HFFc6 (cell line): ENCODE data around the gene ZNF302. TPM values are rescaled to one million over a fixed set of nuclear protein-coding genes. Genes with fewer than 3 reads are reported as not detected.

ENCODE experiments used
- DNase-seq: peaks from one replicate; pipeline ENCODE4 v3.0.0-alpha.2; 2018
- H3K27ac Mint-ChIP-seq: 2 replicates; pipeline ENCODE4 v1.8.0; 2020; ENCODE audit warnings: mild to moderate bottlenecking, mixed read lengths
- H3K27me3 Mint-ChIP-seq: 2 replicates; pipeline ENCODE4 v1.8.0; 2021; ENCODE audit warnings: mild to moderate bottlenecking, moderate library complexity, mixed read lengths; ENCODE audit not compliant: insufficient read depth
- H3K36me3 Mint-ChIP-seq: 2 replicates; pipeline ENCODE4 v1.8.0; 2021; ENCODE audit warnings: low read depth, mixed read lengths
- H3K4me1 Mint-ChIP-seq: 2 replicates; pipeline ENCODE4 v1.8.0; 2020; ENCODE audit warnings: low read depth, mixed read lengths
- H3K4me3 Mint-ChIP-seq: 2 replicates; pipeline ENCODE4 v1.8.0; 2020; ENCODE audit warnings: mild to moderate bottlenecking, moderate library complexity, mixed read lengths
- H3K9me3 Mint-ChIP-seq: 2 replicates; pipeline ENCODE4 v1.8.0; 2020; ENCODE audit warnings: mild to moderate bottlenecking, mixed read lengths
- total RNA-seq, 6 experiments: library from RNA; stranded (reverse); fragmentation: NEBNext Ultra II Directional; extraction: Animal tissue kit (Norgen Biotek cat#: 25700); gene quantifications; 2 replicates in 1 of 6; 3 replicates in 5 of 6; pipeline ENCODE4 v1.2.3, GENCODE V29; 2021
- TF ChIP-seq, protein P1 (sequence below): fragments of 200-600 bp; sonication (generic); IDR thresholded peaks from 2 replicates; pipeline ENCODE4 v1.5.0; 2021; ENCODE audit warnings: antibody characterized with exemption, mild to moderate bottlenecking

Gene ZNF302
- total RNA-seq, 6 experiments from 2014 or later, result 8.6 to 12.0 (median 9.7) TPM

DNA sequence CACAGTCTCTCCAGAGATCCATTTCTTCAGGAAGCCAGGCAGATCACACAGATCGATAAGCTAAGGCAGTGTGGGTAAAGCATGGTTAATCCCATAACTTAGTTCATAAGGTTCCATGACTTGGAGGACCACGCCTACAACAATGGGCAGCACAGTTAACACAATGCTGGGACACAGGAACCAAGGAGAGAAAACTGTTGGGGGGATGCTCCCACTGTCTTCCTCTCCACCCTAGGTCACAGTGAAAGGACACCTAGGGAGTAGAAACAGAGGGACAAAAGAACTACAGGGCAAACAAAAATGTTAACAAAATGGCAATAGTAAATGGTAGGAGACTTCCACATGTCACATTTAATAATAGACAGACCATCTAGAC, 35.8 kb downstream of the ZNF302 start:
- Mint-ChIP-seq H3K4me1 (no peaks in the 10 kb centered on the region; the same call in 1 of the 2 replicates), H3K27me3 (peaks cover 11% of the 10 kb centered on the region), H3K4me3 (no peak overlapping the region), H3K9me3 (peaks cover 5% of the 10 kb centered on the region), H3K36me3 (no peaks in the 10 kb centered on the region), H3K27ac (no peak overlapping the region)
- TF ChIP-seq, protein P1, sequence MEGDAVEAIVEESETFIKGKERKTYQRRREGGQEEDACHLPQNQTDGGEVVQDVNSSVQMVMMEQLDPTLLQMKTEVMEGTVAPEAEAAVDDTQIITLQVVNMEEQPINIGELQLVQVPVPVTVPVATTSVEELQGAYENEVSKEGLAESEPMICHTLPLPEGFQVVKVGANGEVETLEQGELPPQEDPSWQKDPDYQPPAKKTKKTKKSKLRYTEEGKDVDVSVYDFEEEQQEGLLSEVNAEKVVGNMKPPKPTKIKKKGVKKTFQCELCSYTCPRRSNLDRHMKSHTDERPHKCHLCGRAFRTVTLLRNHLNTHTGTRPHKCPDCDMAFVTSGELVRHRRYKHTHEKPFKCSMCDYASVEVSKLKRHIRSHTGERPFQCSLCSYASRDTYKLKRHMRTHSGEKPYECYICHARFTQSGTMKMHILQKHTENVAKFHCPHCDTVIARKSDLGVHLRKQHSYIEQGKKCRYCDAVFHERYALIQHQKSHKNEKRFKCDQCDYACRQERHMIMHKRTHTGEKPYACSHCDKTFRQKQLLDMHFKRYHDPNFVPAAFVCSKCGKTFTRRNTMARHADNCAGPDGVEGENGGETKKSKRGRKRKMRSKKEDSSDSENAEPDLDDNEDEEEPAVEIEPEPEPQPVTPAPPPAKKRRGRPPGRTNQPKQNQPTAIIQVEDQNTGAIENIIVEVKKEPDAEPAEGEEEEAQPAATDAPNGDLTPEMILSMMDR, result no peak
- DNase-seq, result no peak

DNA sequence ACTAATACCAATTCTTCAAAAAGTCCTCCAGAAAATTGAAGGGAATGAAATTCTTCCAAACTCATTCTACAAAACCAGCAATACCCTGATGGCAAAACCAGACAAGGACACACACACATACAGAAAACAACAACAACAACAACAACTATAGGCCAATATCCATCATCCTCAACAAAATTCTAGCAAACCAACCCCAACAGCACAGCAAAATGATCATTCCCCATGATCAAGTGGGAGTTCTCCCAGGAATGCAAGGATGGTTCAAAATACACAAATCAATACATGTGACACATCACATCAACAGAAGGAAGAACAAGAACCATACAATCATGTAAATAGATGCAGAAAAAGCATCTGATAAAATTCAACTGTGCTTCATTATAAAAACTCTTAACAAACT, 37.9 kb downstream of the ZNF302 start:
- Mint-ChIP-seq H3K27me3 (peaks cover 9% of the 10 kb centered on the region), H3K9me3 (peaks cover 5% of the 10 kb centered on the region)

DNA sequence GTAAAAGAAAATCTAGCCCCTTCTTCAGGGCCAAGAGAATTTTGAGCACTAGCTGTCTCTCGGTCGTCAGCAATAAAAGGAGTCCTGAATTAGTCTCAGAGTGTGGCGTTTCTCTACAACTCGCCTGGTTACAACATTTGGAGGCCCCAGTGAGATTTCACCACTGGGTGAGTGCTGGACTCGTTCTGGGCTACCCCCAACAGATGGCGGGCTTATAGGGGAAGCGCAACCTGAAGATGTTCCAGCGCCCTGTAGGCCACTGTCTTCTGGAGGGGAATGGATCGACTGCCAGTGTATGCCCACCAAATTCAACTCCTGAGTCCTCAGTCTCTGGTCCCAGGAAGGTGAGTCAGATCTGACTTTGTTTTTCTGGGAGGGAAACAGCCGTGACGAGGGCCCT, 44.9 kb downstream of the ZNF302 start:
- no peak overlapping the region for H3K27ac Mint-ChIP-seq
- H3K27me3 Mint-ChIP-seq, result peaks cover 28% of the 10 kb centered on the region
- TF ChIP-seq, protein P1, result no peak

More for the DNA sequence above, 37.9 kb downstream of the ZNF302 start:
- H3K27ac Mint-ChIP-seq, result no peak overlapping the region
- no peak overlapping the region for H3K4me3 Mint-ChIP-seq
- TF ChIP-seq, protein P1, result no peak
- H3K36me3 Mint-ChIP-seq, result no peaks in the 10 kb centered on the region
- DNase-seq, result no peak
- H3K4me1 Mint-ChIP-seq, result no peaks in the 10 kb centered on the region; the same call in 1 of the 2 replicates

DNA sequence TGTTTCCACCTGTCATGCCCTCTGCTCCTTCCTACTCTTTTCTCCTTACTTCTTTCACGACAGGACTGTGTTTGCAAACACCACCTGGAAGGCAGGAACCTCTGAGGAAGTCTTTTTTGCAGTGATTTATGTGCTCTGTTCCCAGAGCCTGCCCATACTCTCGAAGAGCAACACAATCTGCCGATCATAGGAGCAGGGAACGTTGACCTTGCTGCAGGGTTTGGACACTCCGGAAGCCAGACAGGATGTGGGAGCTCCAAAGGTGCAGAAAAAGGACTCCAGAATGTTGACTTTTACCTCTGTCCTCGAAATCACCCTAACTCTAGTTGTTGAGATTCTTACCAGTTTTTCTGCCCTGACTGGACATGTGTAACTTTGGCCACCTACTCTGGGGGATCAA, 47.9 kb downstream of the ZNF302 start:
- TF ChIP-seq, protein P1, result no peak
- Mint-ChIP-seq H3K4me3 (no peak overlapping the region), H3K27me3 (peaks cover 38% of the 10 kb centered on the region), H3K27ac (no peak overlapping the region), H3K4me1 (no peaks in the 10 kb centered on the region; the same call in 1 of the 2 replicates), H3K9me3 (no peaks in the 10 kb centered on the region), H3K36me3 (no peaks in the 10 kb centered on the region)
- DNase-seq, result no peak

More for the DNA sequence above, 44.9 kb downstream of the ZNF302 start:
- Mint-ChIP-seq H3K4me1 (no peaks in the 10 kb centered on the region; the same call in 1 of the 2 replicates), H3K36me3 (no peaks in the 10 kb centered on the region), H3K4me3 (no peak overlapping the region; the same call in 1 of the 2 replicates), H3K9me3 (no peaks in the 10 kb centered on the region)
- DNase-seq, result no peak

DNA sequence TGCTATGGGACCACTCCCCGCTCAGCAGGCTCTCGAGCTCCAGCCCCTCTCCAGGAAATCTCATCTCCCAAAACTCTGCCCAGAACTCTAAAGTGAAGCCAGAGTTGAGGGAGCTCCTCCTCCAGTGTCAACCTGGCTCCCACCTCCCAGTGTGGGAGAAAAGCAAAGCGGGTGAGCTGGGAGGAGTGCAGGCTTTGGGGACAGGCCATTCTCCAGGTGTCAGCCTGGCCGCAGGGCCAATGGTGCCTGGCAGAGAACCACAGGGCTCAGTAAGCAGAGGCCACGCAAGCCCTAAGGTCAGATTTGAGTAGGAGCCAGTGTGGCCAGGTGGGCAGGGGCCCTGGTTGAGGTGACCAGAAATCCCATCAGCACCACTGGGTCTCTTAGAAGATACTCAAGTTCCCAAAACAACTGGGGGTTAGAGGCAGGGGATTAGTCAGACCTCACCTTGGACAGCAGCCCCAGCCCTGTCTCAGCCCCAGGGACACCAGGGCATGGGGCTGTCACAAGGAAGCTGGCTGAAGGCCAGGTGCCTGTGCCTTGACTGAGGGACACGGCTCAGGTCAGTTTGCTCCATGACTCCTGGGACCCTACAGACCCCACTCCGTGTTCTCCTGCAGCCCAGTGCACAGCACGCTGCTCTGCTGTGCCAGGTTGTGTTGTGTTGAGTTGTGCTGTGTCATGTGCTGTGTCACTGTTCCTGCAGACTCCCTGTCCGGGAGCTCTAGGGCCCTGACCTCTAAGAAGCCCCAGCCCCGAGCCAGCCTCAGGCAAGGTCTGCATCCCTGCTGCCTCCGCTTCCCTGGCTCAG, 53.7 kb downstream of the ZNF302 start:
- no peak for DNase-seq
- peaks cover 16% of the 10 kb centered on the region for H3K36me3 Mint-ChIP-seq
- TF ChIP-seq, protein P1, result no peak
- peaks cover 16% of the 10 kb centered on the region for H3K9me3 Mint-ChIP-seq
- peaks cover 16% of the 10 kb centered on the region for H3K27me3 Mint-ChIP-seq
- H3K27ac Mint-ChIP-seq, result no peak overlapping the region
- H3K4me1 Mint-ChIP-seq, result peaks cover 22% of the 10 kb centered on the region
- no peak overlapping the region for H3K4me3 Mint-ChIP-seq
